Epidermal melanocyte (primary cell): ENCODE measurements around the gene PRR32.
"Not testable (repeated sequence)": the region's sequence is repeated elsewhere in the genome, so short reads cannot be mapped to it uniquely, and the experiment has no call there.

Source experiments
- DNase-seq: peaks from one replicate; pipeline ENCODE4 v3.0.0; 2011; ENCODE audit warnings: low spot score; ENCODE audit not compliant: insufficient read length

PRR32 gene, protein sequence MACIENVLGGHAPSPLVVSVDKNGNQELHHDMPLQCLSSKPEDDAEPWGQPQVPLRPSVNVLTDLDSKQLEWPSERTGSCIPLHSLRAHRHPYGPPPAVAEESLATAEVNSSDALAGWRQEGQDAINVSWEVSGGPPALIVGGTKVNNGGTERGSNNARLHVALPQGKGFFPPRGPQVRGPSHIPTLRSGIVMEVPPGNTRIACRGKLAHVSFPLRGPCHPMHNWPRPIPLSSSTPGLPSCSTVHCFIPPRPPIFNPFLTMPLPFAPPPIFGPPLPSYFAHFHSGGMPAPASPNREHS

DNA sequence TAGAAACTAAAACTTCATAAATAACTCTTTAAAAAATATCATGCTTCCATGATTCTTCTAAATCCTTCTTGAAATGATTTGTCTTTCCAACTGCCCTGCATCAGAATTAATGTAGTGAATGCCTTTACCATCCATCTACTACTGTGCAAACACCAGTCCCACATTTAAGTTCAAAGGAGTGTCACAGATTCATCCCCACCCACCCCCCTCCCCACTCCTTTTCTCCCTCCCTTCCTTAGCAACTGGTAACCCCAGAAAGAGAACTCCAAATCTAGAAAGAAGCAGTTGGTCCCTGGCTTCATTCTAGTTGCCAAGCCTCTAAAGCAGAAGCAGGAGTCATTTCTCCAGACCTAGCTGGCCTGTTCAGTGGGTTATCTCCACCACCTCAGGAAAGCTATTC lies at the start of gene PRR32:
Gene PRR32 (plus strand): TSS at position 301 of the 400 bp plus-strand sequence. CDS start 115 bp downstream, outside the sequence.
- DNase-seq: no peak

DNA sequence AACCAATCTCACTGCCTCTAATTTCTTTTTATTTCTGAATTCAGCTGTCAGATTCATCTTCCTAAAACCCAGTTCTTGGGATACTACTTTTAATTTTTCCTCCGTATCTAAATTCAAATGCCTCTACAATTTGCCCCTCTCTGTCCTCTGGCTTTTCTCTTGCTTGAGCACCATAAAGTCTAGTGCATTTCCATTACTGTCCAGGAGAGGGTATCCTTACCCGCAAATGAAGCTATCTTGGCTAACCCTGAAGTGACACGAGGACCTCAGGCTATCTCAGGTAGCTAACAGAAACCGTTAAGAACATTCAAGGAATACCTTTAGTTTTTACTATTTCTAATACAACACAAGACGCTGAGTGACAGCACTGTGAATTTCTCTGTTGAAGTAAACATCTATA lies 49.4 kb upstream of the PRR32 start:
- DNase-seq: no peak

DNA sequence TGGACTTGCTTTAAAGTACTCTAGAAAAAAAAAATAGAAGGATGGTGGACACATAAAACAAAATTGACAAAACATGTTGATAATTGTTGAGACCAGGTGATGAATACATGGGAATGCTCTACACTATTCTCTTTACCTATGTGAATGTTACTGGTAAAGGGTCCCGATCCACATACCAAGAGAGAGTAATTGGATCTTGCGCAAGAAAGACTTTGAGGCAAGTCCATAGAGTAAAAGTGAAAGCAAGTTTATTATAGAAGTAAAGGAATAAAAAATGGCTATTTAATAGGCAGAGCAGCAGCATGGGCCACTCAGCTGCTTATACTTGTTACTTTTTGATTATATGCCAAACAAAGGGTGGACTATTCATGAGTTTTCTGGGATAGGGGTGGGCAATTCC lies 34.0 kb upstream of the PRR32 start:
- DNase-seq: no peak

DNA sequence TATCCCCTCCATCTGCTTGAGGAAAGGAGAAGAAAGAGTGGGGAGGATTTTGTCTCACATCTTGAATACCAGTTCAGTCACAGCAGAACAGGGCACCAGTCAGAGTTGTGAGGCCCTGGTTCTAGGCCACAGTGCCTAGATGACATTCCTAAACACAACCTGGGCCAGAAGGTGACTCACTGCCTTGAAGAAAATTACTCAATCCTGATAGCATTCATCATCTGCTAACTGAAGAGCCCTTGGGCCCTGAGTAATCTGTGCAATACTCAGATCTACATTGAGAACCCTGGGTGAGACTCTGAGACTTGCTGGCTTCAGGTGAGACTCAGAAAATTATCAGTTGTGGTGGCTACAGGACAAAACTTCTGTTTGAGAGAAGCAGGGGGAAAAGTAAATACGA lies 20.5 kb upstream of the PRR32 start:
- no peak for DNase-seq

DNA sequence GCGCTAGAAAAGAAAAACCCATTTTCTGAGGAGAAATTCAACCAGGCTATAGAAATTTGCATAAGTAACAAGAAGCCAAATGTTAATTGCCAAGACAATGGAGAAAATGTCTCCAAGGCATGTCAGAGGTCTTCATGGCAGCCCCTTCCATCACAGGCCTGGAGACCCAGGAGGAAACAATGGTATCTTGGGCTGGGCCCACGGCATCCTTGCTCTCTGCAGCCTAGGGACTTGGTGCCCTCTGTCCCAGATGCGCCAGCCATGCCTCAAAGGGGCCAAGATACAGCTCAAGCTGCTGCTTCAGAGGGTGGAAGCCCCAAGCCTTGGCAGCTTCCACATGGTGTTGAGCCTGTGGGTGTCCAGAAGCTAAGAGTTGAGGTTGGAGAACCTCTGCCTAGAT lies 12.7 kb upstream of the PRR32 start:
- DNase-seq: not testable (repeated sequence)

DNA sequence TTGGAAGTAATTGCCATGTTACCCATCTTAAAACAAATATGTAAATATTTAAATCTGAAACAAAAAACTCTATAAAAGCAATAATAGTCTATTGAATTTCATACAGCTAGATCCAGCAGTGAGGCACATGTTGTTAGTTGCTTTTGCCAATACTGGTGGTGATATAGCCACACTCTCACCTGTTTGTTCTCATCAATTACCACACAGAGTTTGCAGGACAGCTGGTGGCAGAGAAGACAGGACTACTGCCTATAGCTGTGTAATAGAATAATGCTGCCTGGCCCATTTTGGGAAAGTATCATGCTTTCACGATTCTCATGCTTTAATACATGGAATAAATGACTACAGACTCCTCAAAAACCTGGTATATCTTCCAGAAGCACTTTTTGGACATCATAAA lies 3.7 kb upstream of the PRR32 start:
- no peak for DNase-seq

DNA sequence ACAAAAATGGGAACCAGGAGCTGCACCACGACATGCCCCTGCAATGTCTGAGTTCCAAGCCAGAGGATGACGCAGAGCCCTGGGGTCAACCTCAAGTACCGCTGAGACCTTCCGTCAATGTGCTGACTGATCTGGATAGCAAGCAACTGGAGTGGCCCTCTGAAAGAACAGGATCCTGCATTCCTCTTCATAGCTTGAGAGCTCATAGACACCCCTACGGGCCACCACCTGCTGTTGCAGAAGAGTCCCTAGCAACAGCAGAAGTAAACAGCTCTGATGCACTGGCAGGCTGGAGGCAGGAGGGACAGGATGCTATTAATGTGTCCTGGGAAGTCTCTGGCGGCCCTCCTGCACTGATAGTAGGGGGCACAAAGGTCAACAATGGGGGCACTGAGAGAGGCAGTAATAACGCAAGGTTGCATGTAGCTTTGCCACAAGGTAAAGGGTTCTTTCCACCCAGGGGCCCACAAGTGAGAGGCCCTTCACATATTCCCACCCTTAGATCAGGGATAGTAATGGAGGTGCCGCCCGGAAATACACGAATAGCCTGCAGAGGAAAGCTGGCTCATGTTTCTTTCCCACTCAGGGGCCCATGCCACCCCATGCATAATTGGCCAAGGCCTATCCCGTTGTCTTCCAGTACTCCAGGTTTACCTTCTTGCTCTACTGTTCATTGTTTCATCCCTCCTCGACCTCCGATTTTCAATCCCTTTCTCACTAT lies 1.3 kb downstream of the PRR32 start:
- DNase-seq: no peak

DNA sequence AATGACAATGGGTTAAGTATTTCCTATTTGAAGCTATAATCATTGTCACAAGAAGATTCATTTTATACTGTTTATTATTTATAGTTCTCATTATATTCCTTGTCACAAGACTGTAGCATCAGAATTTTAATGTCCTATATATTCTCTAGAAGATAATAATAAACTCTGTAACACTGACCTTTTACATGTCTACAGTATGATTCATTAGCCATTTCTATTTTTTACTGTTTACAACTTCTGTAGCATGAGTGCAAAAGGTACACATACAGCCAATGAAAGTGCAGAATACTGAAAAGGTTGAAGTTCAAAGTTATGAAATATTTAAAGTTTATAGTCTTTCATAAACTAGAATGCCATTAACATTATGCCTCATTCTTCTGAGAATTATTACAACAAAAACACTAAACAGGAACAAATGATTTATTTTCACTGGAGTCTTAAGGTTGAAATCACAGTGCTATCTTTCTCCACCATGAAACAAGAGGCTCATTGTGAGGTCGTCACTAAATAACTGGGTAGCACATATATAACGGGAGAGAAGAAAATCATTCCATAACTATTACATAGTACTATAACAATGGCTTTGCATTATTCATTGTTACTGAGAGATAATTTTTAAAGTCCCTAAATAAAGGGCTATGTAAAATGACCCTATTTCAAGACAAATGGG lies 4.9 kb downstream of the PRR32 start:
- DNase-seq: no peak

DNA sequence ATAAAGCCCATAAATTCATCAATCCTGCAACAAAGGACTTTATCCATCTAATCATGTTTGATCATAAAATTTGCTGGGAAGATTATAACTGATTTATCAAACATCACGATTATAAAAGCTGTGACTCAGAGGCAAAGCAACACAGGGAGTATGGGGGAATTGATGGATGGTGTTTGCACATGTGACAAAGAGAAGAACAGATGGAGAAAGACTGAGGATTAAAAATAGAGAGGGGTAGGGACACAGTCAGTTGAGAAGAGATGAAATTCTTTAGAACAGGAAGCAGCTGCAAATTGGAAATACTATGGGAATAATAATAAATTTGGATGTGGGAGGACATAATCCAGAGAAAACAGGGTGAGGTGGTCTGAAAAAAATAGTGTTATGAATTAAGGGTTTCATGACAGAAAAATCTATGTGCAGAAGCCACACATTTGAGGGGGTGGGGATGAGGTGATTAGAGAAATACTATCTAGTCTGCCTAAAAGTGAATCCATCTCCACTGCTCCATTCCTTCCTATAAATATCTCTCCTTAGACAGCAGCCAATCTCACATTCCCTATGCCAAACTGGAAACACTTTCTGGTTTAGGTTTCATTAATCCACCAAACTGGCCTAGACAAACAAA lies 6.2 kb downstream of the PRR32 start:
- no peak for DNase-seq

DNA sequence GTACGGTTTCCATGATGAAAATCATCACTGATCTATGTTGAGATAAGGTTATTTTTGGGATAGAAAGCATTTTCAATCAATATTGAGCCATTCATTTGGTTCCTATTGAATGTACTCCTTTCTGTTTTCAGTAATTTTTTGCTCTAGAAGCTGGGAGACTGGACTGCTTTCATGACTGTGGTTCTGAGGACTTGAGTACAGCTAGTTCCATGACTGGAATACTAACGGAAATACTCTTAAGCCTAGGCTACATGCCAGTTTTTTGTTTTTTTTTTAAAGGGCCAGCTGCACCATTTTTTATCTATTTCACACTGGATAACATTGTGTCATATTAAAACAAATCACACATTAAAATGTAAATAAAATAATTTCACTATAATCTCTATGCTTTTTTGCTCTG lies 16.7 kb downstream of the PRR32 start:
- no peak for DNase-seq

DNA sequence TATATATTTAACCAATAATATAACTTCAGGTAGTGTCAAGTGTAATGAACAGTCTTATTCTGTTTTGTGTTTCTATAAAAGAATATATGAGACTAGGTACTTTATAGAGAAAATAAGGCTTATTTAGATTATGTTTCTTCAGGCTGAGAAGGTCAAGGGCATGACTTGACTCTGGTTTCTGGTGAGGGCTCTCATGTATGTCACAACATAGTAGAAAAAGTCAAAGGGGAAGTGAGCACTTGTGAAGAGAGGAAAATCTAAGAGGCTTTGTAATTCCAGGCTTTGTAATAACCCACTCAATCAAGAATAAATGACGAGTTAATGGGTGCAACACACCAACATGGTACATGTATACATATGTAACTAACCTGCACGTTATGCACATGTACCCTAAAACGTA lies 27.6 kb downstream of the PRR32 start:
- no peak for DNase-seq

DNA sequence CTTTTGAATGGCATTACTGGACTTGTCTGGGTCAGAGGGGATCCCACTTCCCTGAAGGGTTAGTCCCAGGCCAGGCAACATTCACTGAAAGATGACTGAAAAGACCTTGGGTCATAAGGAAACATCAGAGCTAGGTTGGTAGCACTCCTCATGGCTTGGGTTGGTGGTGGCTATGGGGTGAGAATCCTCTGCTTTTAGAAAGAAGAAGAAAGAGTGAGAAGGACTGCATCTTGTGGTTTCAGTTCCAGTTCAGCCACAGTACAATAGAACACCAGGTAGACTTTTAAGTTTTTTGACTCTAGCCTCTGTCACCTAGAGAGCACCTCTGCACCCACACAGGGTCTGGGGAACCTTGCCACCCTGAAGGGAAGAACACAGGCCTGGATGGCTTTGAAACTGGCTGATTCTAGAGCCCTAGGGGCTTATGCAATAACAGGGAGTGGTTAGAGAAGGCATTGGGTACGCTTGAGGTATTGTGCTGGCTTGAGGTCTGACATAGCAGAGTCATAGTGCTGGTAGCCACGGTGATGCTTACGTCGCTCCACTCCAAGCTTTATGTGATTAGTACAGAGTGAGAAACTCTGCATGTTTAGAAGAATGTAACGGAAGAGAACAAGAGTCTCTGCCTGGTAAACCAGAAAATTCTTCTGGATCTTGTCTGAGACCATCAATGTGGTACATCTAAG lies 36.5 kb downstream of the PRR32 start:
- no peak for DNase-seq
